Naive B cell (primary cell): ENCODE data around the gene FASN. TPM values are rescaled to one million over a fixed set of nuclear protein-coding genes. Genes with fewer than 3 reads are reported as not detected.

Experiments
- ATAC-seq, 2 donors: fragments of 150-1000 bp; cut with Tn5 transposase; 2 replicates each; pipeline ENCODE4 v1.10.0; 2021; ENCODE audit warnings: low read depth in 2 of 2, mild to moderate bottlenecking in 2 of 2, moderate library complexity in 2 of 2
- DNase-seq: peaks from one replicate; pipeline ENCODE4 v3.0.0; 2022
- H3K27ac Mint-ChIP-seq, 6 donors: one replicate each; pipeline ENCODE4 v1.8.0; 2020 to 2022; ENCODE audit warnings: mild to moderate bottlenecking in 6 of 6, mixed read lengths in 6 of 6, moderate library complexity in 5 of 6, inconsistent platforms in 2 of 6
- H3K27me3 Mint-ChIP-seq, 3 donors: one replicate each; pipeline ENCODE4 v1.8.0; 2021 to 2022; ENCODE audit warnings: mixed read lengths in 3 of 3, mild to moderate bottlenecking in 1 of 3
- H3K36me3 Mint-ChIP-seq, 2 donors: one replicate each; pipeline ENCODE4 v1.8.0; 2020 to 2022; ENCODE audit warnings: mixed read lengths in 2 of 2, inconsistent platforms in 1 of 2, mild to moderate bottlenecking in 1 of 2
- H3K4me1 Mint-ChIP-seq, 3 donors: one replicate each; pipeline ENCODE4 v1.8.0; 2020 to 2022; ENCODE audit warnings: mixed read lengths in 3 of 3, inconsistent platforms in 1 of 3, mild to moderate bottlenecking in 1 of 3, moderate library complexity in 1 of 3
- H3K4me3 Mint-ChIP-seq, 8 donors: one replicate each; pipeline ENCODE4 v1.8.0; 2020 to 2022; ENCODE audit warnings: mild to moderate bottlenecking in 8 of 8, mixed read lengths in 8 of 8, moderate library complexity in 8 of 8, inconsistent platforms in 2 of 8
- H3K9me3 Mint-ChIP-seq, 7 donors: one replicate each; pipeline ENCODE4 v1.8.0; 2020 to 2022; ENCODE audit warnings: mixed read lengths in 7 of 7, mild to moderate bottlenecking in 5 of 7, inconsistent platforms in 2 of 7, moderate library complexity in 1 of 7
- polyA plus RNA-seq, 6 donors: library from polyadenylated mRNA; unstranded; fragments of 300-500 nt; fragmentation: Illumina TruSeq; gene quantifications; one replicate each; pipeline ENCODE4 v1.2.3, GENCODE V29; 2021; ENCODE audit warnings: low read depth in 6 of 6

FASN gene
- polyA plus RNA-seq, 6 donors from 2014 or later, result 0.05 to 0.75 (median 0.50) TPM; not detected in 1

DNA sequence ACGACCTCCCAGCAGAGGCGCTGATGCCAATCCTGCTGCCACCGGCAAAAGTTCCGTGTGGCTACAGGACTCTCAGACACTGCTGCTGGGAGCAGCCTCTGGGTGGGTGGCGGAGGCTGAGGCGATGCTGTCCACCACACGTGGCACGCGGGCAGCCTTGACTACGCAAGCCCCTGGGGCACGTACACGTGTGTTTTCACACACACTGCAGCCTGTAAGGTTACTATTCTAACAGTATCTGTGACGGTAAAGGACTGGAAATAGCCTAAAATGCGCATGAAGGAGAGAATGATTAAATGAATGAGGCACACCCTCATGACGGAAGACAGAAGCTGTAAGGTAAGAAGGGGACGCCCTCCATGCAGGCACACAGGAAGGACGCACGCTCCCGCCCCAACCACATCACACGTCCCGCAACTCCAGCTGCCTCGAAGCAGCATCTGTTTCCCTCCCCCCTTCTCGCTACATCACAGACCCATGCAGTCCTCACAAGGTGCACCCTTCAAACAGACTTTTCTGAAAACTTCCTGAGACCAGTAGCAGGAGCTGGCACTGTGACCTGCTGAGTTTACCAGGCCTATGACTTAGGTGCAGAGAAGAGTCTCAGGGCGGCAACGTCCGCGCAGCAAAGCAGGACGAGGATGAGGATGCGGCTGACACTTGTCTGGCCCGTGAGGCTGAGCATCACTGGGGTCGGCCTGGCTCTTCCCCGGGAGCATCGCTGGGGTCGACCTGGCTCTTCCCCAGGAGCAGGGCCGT lies 28.7 kb upstream of the FASN start:
- DNase-seq, result no peak
- Mint-ChIP-seq H3K36me3 (no peaks in the 10 kb centered on the region), H3K27ac (no peak overlapping the region), H3K27me3 (no peaks in the 10 kb centered on the region), H3K9me3 (no peaks in the 10 kb centered on the region), H3K4me3 (no peak overlapping the region), H3K4me1 (no peaks in the 10 kb centered on the region)
- no peak for ATAC-seq

DNA sequence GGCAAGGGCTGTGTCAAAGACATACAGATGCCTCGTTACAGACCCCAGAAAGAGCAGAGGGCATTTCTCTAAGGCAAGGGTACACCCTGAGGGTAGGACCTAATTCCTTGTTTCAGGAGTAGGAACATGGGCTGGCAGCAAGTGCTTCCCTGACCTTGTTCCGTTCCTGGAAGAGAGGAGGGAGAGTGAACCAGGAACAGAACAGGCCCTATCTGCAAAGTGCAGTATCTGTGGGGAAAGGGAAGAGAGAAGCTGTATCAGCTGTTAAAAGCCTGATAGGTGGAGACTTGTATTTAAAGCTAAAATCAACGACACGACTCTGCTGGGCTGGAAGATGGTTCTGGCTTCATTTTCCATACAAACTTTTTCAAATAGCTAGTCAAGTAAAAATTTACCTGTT lies 26.1 kb upstream of the FASN start:
- Mint-ChIP-seq H3K27me3 (no peaks in the 10 kb centered on the region), H3K4me1 (no peaks in the 10 kb centered on the region), H3K4me3 (no peak overlapping the region), H3K9me3 (no peaks in the 10 kb centered on the region), H3K27ac (no peak overlapping the region), H3K36me3 (no peaks in the 10 kb centered on the region)
- ATAC-seq (no peak), DNase-seq (no peak)

DNA sequence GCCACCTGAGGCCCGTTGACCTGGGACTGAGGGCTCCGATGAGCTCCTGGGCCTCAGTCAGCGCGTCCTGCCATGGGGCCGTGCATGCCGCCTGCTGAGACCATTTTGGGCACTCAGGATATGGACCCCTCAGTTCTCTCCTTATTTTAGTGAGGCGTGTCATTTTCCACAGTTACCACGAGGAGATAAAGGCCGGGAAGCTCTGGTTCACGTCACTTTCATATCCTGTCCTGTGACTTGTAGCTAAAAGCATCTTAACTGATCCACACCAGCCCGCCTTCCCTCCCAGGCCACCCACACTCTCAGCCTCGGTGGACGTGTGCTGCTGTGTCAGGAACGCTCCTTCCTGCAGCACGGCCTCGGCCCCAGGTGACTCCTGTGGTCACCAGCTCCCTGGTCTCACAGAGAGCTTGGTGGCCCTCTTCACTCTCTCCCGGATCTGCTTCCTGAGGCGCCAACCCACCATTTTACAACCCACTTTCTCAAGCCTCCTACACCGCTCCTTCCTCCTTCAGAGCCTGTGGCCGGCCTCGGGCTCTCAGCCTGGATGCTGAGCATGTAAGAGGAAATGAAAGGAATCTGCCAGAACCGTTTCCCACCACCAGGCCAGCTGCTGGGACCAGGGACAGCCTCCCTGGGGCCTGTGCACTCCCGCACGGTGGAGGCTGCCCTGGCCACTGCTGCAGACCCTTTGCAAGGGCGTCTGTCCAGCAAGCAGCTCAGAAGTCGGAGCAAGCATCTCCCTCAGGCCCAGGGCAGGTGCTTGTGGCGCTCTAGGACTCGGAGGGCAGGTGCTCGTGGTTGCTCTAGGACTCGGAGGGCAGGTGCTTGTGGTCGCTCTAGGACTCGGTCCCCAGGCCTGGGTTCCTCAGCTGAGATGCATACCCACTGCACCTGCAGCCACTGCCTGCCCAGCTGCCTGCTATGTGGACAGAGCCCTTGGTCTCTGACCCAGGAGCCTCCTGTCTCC lies 23.9 kb upstream of the FASN start:
- H3K27ac Mint-ChIP-seq, result no peak overlapping the region
- H3K36me3 Mint-ChIP-seq, result no peaks in the 10 kb centered on the region
- H3K4me3 Mint-ChIP-seq, result no peak overlapping the region
- no peaks in the 10 kb centered on the region for H3K9me3 Mint-ChIP-seq
- ATAC-seq, result no peak
- no peaks in the 10 kb centered on the region for H3K27me3 Mint-ChIP-seq
- H3K4me1 Mint-ChIP-seq, result no peaks in the 10 kb centered on the region
- no peak for DNase-seq

DNA sequence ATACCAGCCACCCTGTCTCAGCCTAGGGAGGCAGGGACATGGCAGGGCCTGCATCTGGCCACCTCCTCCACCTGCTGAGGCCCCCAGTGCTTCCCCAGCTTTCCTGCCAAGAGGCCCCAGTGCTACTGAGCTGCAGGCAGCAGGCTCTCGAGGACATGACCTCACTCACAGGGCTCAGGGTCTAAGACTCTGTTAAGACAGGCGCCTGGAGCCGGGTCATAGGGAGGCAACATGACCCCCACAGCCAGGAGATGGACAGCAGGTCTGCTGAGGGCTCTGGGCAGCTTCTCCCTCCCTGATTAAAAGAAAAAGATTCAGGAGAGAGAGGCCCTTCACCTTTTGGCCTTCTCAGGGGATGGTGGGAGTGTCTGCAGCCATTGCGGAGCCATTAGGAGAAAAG lies 23.2 kb upstream of the FASN start:
- H3K27ac Mint-ChIP-seq, result no peak overlapping the region
- no peaks in the 10 kb centered on the region for H3K4me1 Mint-ChIP-seq
- DNase-seq (no peak), ATAC-seq (no peak)
- H3K27me3 Mint-ChIP-seq, result no peaks in the 10 kb centered on the region
- no peaks in the 10 kb centered on the region for H3K9me3 Mint-ChIP-seq
- no peaks in the 10 kb centered on the region for H3K36me3 Mint-ChIP-seq
- H3K4me3 Mint-ChIP-seq, result no peak overlapping the region

DNA sequence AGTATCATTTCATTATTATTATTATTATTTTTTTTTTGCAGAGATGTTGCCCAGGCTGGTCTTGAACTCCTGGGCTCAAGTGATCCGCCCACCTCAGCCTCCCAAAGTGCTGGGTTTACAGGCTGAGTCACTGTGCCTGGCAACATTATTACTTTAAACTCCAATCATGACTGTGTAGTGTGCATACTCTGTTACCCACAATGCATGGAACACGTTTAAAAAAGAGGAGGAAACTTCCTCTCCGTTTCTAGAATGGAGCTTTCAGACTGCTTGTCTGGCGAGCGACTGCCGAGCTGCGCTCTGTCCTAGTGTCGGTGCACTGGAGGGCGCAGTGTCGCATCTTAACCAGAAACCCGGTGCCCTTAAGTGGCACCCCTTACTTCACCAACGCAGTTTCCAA lies 22.1 kb upstream of the FASN start:
- no peak for DNase-seq
- no peak for ATAC-seq
- Mint-ChIP-seq H3K36me3 (no peaks in the 10 kb centered on the region), H3K9me3 (no peaks in the 10 kb centered on the region), H3K27ac (no peak overlapping the region), H3K4me1 (no peaks in the 10 kb centered on the region), H3K4me3 (no peak overlapping the region), H3K27me3 (no peaks in the 10 kb centered on the region)

DNA sequence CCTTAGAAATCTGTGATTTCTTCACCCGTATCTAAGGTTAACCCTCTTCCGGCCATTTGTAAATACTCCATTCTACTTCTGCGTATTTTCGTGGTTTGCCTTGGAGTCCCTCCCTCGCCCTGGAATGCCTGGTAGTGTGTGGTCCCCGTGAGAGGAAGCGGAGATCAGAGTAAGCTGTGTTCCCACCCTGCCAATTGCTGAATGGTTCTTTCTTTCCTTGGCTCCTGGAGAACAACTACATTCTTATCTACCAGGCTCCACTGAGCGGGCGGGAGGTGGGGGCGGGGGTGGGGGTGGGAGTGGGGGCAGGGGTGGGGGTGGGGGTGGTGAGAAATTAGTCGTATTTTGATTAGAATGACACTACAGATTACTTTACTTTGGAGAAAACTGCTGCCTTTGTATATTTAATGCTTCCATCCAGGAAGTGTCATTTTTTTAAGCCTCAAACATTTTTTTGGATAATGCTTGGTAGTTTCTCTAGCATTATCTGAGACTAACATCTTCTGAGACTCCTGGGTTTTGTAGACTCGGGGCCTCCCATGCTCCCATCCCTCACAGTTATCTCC lies 20.9 kb upstream of the FASN start:
- DNase-seq (no peak), ATAC-seq (no peak)
- peak overlapping the region in 1 of 8 donors; percentile 9 for H3K4me3 Mint-ChIP-seq
- H3K36me3 Mint-ChIP-seq, result no peaks in the 10 kb centered on the region
- H3K9me3 Mint-ChIP-seq, result no peaks in the 10 kb centered on the region
- no peaks in the 10 kb centered on the region for H3K4me1 Mint-ChIP-seq
- H3K27ac Mint-ChIP-seq, result peak overlapping the region in 1 of 6 donors; percentile 85
- H3K27me3 Mint-ChIP-seq, result no peaks in the 10 kb centered on the region

DNA sequence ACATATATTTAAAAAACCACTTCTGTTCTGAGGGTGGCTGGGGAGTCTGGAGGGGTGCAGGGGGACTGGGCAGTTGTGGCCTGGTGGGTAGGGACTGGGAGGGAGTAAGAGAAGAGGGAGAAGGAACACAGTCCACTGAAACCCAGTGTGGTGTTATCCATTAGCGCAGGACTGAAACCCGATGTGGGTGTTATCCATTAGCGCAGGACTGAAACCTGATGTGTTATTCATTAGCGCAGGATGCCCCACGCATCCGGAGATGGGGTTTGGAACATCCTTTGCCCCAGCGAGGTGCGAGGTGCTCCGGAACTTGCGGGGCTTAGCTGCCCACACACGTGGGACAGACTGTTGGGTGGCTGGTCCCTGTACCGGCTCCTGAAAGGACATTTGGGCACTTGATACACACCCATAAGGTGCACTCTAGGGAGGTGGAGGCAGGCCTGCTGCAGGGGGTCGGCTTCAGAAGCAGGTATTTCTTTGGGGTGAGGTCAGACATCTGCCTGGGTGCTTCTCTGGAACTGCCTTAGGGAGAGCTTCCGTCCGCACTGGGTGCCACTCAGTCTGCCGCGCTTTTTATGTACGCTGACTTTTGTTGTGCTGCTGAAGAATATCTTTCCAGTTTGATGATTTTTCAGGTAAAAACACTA lies 20.3 kb upstream of the FASN start:
- no peak for ATAC-seq
- Mint-ChIP-seq H3K4me1 (no peaks in the 10 kb centered on the region), H3K27ac (peak overlapping the region in 1 of 6 donors; percentile 35), H3K9me3 (no peaks in the 10 kb centered on the region), H3K4me3 (peak overlapping the region in 1 of 8 donors; percentile 9), H3K27me3 (no peaks in the 10 kb centered on the region), H3K36me3 (no peaks in the 10 kb centered on the region)
- DNase-seq, result no peak

DNA sequence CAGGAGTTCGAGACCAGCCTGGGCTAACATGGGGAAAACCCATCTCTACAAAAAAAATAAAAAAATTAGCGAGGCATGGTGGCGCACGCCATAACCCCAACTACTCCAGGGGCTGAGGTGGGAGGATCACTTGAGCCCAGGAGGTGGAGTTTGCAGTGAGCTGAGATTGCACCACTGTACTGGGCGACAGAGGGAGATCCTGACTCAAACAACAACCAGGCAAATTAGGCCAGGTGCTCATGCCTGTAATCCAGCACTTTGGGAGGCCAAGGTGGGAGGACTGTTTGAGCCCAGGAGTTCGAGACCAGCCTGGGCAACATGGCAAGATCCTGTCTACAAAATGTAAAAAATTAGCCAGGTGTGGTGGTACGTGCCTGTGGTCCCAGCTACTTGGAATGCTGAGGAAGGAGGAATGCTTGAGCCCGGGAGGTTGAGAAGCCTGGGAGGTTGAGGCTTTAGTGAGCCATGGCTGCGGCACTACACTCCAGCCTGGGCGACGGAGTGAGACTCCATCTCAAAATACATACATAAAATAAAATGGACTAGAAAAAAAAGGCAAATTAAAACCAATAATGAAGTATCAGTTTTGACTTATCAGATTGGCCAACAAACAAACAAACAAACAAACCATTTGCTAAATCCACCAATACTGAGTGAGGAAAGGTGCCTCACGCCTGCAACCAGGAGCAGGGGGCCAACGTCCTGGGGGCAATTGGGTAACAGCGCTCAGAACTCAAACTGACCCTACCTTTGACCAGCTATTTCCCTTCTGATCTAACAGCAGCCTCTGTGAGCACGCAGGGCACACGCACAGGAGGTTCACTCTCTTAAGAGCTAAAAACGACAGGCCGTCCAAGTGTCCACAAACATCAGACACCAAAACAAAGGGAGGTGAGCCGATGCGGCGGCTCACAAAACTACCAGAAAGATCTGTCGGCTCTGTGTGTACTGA lies 19.4 kb upstream of the FASN start:
- no peaks in the 10 kb centered on the region for H3K36me3 Mint-ChIP-seq
- no peaks in the 10 kb centered on the region for H3K27me3 Mint-ChIP-seq
- H3K4me3 Mint-ChIP-seq, result no peak overlapping the region
- H3K4me1 Mint-ChIP-seq, result no peaks in the 10 kb centered on the region
- ATAC-seq (no peak), DNase-seq (no peak)
- H3K27ac Mint-ChIP-seq, result peak overlapping the region in 1 of 6 donors; percentile 35
- no peaks in the 10 kb centered on the region for H3K9me3 Mint-ChIP-seq

DNA sequence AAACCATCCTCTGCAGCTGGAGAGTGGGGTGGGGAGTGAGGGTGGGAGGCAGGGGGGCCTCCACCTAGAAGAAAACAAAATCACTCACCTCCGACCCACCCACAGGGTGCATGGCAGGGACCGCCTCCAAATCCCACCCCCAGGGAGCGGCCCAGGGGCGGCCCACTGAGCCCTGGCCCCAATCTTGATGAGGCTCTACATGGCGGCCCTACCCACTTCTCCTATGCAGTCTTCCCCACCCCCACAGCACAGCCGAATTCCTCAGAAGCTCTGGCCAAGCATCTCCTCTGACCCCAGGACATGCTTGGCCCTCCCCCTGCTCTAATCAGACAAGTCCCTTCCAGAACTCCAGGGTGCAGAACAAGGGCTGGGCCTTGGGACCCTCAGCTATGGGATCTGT lies 18.2 kb upstream of the FASN start:
- no peaks in the 10 kb centered on the region for H3K27me3 Mint-ChIP-seq

DNA sequence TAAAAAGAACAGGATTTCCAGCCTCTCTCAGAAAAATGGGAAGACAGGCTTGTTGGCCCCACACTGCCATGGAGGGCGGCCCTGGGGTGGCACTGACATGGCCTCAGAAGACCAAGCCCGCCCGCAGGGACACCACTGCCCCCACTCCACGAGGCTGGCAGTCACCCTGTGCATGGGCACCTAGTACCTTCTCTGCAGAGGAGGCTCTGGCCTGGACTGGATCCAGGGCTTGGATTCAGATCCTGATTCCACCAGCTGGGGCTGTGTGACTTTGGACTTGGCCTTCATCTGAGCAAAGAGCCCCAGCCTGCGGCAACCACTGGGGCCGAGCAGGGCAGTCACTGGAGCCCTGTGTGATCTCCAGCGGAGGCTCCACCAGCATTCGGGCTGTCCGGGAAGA lies 16.8 kb upstream of the FASN start:
- no peak overlapping the region for H3K27ac Mint-ChIP-seq
- ATAC-seq (no peak), DNase-seq (no peak)
- H3K4me1 Mint-ChIP-seq, result no peaks in the 10 kb centered on the region
- no peak overlapping the region for H3K4me3 Mint-ChIP-seq
- H3K9me3 Mint-ChIP-seq, result no peaks in the 10 kb centered on the region
- H3K27me3 Mint-ChIP-seq, result no peaks in the 10 kb centered on the region
- H3K36me3 Mint-ChIP-seq, result no peaks in the 10 kb centered on the region

More for the DNA sequence above, 18.2 kb upstream of the FASN start:
- DNase-seq (no peak), ATAC-seq (no peak)
- Mint-ChIP-seq H3K27ac (no peak overlapping the region), H3K36me3 (no peaks in the 10 kb centered on the region), H3K4me1 (no peaks in the 10 kb centered on the region), H3K9me3 (no peaks in the 10 kb centered on the region), H3K4me3 (no peak overlapping the region)

DNA sequence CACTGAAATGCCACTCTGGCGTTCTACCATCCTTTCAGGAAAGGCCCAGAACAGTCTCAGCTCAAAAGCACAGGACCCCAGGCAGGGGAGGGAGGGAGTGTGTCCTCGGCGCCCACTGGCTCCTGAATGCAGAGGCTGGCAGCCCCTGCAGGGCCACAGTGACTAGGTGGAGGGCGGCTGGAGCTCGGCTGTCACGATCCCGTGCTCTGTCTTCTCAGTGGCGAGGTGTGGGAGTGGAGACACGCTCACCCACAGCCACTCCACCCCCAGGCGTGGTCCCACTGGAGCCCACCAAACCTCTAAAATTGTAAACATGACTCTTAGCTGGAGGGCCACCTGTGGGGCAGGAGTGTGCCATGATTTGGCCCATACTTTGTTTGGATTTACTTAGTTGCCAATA lies 16.4 kb upstream of the FASN start:
- Mint-ChIP-seq H3K27me3 (no peaks in the 10 kb centered on the region), H3K9me3 (no peaks in the 10 kb centered on the region), H3K4me3 (no peak overlapping the region), H3K27ac (no peak overlapping the region), H3K36me3 (no peaks in the 10 kb centered on the region), H3K4me1 (no peaks in the 10 kb centered on the region)
- ATAC-seq (no peak), DNase-seq (no peak)

DNA sequence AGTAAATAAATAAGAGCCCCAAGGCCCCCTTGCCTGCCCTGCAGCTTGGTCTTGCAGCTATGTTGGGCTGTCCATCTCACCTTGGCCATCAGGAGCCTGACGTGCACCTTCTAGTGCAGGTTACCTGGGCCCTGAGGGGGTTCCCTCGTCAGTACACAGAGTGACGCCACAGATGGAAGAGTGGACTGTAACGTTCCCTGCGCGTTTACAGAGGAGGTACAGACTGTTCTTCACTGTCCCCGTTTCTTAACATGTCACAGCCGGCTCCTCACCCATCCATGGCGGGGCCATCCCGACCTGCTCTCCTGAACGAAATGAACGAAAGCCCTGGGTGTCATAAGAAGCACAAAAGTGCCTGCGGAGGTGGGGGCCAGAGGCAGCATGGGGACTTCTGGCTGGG lies 15.9 kb upstream of the FASN start:
- Mint-ChIP-seq H3K9me3 (no peaks in the 10 kb centered on the region), H3K27ac (no peak overlapping the region)
- DNase-seq, result no peak

More for the DNA sequence above, 15.9 kb upstream of the FASN start:
- no peak for ATAC-seq
- Mint-ChIP-seq H3K4me3 (no peak overlapping the region), H3K36me3 (no peaks in the 10 kb centered on the region), H3K27me3 (no peaks in the 10 kb centered on the region), H3K4me1 (peaks cover 0 to 2% (median 0%) of the 10 kb centered on the region in 3 donors)
